Body of pancreas (tissue), 4 donors: ENCODE measurements around the gene APLP2.

ENCODE experiments used
- POLR2A ChIP-seq, 3 donors: fragments of 450-650 bp; IDR thresholded peaks; one replicate each; pipeline ENCODE4 v1.6.1; 2016; ENCODE audit warnings: antibody characterized with exemption in 3 of 3, mild to moderate bottlenecking in 2 of 3
- TF ChIP-seq, protein P1 (sequence below), 7 experiments: fragments of 450-650 bp in 4 of 7; fragments of 200-600 bp in 3 of 7; sonication (generic) in 3 of 7; IDR thresholded peaks; one replicate each; pipeline ENCODE4 v1.5.1; 2016 to 2019; ENCODE audit warnings: antibody characterized with exemption in 7 of 7

DNA sequence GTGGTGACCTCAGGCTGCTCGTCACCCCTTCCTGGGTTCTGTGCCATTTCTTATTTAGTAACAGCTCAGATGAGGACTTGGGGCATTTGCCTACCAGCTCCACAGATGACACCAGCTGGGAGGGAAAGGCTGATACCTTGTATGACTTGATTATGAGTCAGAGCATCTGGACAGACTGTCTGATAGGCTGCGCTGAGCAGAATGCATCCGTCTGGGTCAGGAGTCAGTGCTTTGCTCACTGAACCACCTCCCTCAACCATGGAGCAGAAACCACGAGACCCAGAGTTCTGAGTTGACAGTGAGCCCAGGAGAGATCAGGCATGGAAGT is 96.7 kb downstream of the APLP2 start:
- TF ChIP-seq POLR2A (IDR thresholded peaks at IDR 0.05), result no peak
- TF ChIP-seq, protein P1, sequence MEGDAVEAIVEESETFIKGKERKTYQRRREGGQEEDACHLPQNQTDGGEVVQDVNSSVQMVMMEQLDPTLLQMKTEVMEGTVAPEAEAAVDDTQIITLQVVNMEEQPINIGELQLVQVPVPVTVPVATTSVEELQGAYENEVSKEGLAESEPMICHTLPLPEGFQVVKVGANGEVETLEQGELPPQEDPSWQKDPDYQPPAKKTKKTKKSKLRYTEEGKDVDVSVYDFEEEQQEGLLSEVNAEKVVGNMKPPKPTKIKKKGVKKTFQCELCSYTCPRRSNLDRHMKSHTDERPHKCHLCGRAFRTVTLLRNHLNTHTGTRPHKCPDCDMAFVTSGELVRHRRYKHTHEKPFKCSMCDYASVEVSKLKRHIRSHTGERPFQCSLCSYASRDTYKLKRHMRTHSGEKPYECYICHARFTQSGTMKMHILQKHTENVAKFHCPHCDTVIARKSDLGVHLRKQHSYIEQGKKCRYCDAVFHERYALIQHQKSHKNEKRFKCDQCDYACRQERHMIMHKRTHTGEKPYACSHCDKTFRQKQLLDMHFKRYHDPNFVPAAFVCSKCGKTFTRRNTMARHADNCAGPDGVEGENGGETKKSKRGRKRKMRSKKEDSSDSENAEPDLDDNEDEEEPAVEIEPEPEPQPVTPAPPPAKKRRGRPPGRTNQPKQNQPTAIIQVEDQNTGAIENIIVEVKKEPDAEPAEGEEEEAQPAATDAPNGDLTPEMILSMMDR (IDR thresholded peaks at IDR 0.05), result no peak
